Activated CD4-positive, alpha-beta T cell treated with anti-CD3 and anti-CD28 coated beads, Interleukin-2, amount 50 U/mL, for 24 hours (primary cell): ENCODE results near the gene SPAG16.

Source experiments
- DNase-seq, 2 donors: peaks; one replicate each; pipeline ENCODE4 v3.0.0-alpha.2; 2020; ENCODE audit warnings: low read depth in 1 of 2, low spot score in 1 of 2

SPAG16 gene

GRCh38 chr2:214358506-214358905 lies 1074.2 kb downstream of the SPAG16 start:
- DNase-seq: no peak

DNA sequence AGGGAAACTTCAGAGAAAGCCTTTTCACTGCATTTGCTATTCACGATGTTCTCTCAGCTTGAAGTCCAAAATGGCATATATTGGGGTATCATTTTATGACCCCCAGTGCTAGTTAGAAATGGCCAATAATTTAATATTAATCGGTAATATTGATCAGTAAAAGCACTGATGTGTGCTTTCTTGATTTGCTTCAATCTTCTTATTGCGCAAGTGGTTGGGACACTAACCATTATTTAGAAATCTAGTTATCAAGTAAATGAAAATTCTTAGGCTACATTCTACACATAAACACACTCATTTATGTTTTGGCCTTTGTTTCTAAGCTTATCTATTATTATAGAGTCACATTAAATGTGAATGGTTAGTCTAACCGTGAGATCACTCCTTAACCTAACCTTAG lies 1076.9 kb downstream of the SPAG16 start:
- no peak for DNase-seq

DNA sequence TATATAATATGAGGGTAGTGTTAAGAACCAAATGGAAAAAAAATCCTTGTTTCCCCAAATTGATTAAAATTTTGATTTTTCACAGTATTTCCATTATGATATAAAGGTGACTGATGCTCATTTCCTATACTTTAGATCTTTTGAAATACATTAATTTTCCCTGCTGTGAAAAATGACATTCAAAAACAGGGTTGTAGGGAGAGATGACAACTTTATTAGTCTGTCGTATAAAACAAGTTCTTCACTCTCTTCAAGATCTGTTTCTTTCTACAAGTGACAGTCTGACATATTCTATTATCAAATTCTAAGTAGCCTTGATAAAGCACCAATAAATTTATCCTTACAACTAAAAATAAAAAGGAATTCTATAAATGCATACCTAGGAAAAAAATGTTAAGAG lies 1081.3 kb downstream of the SPAG16 start:
- DNase-seq: no peak

DNA sequence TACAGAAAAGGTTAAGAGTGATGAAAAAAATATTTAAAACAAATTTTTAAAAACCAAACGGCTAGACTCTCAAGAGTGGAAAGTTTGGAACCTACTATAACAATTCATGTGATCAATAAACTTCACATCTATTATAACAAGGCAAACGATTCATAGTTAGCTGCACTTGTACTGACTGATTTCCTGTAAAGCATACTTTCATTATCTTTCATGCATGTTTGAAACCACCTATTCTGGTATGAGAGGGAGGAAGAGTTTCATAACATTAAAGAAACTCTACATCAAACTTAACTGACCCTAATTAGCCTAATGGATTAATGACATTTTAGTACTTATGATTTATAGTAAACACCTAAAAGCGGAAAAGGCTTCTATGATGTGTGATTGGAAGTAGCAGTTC lies 1082.9 kb downstream of the SPAG16 start:
- DNase-seq: no peak

DNA sequence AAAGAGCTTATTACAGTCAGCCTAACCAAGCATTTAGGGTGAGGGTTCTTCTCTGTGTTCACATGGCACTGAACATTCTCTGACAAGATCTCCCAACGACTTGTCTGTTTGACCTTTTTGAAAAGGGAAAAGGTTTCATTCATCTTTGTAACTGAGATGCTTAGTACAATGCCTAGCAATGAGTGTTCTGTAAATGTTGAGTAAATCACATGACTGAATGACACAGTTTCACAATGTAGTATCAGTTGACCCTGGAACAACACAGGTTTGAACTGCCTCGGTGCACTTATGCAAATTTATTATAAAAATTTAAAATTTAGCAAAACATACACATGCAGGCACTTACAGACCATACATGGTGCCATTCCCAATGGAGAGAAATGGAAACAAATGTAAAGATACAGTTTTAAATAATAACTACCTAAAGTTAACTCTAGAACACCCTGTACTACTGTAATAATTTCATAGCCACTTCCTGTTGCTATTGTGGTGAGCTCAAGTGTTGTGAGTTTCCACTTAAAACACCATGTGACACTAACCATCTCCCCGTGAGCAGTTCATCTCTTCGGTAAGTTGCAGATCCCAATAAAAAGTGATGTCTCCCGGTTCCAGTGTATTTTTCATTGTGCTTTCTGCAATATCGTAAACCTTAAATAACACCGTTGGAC lies 1092.5 kb downstream of the SPAG16 start:
- no peak for DNase-seq

DNA sequence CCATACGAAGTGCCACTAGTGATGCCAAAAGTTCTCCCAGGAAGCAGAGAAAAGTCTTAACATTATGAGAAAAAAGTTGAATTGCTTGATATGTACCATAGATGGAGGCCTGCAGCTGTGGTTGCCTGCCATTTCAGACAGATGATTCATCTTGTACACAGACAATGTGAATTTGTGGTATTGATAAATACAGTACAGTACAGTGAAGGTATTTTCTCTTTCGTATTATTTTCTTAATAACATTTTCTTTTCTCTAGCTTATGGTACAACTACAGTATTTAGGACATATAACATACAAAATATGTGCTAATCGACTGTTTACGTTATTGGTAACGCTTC lies 1093.0 kb downstream of the SPAG16 start:
- DNase-seq: no peak

DNA sequence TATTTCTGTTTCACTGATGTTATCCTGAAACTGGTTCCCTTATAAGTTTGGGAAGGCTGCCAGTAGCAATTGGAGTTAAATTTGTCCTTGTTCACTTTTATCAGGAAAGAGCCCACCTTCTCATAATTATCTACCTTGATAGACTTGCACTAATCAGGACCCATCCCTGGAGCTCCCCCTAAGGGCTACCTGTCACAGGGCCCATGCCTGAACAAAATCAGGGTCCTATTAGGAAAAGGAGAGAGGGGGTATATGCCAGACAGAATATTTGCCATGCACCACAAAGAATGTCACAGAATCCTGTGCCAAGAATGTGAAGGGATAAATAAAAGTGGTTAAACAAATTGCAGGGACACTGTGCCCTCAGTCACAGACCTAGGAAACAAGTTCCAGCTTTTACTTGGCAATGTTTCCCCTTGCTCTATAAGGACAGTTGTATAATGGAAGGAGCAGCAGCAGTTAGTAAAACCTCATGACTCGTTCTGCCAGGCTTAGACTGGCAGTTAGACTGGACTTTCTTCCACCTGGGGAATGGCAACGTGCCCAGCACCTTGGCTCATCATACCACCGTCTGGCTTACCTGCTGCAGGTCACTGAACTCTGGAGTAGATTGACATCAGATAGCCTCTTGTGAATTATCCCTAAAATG lies 1094.3 kb downstream of the SPAG16 start:
- DNase-seq: no peak

DNA sequence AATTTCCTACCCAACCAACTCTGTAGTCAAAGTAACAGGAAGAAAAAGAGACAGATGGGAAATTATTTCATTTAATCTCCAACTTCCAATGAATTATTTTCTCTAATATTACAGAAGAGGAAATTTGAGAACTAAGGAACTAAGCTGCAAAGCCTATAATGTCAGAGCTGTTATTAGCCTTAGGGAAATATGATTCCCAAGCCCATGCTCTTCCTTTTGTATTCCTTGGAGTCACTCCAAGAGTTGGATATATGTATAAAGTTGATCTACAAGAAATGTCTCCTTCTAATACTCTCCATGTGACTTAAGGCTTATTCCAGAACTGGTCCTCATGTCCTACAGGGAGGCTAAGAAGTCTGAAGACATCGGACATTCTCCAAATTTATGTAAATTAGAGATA lies 1095.0 kb downstream of the SPAG16 start:
- no peak for DNase-seq

DNA sequence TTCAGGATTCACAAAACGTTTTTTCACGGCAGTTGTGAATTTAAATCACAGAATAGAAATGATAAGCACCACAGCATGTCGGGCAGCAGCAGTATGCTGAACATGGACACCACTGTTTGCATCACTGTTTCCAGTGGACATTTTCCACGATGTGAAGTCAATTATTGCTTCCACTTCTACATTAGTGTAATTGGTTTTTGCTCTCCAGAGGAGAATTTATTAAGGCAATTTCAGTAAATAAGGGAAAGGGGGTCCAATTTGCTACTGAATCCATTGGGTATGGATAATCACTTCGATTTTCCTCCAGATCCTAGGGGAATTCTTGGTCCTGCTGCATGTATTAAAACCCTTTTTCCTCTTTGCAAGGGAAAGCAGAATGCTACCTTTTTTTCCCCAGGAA lies 1096.4 kb downstream of the SPAG16 start:
- no peak for DNase-seq

- no peak for DNase-seq
These were observed 1098.0 kb downstream of the SPAG16 start for GRCh38 chr2:214382229-214382628.

DNA sequence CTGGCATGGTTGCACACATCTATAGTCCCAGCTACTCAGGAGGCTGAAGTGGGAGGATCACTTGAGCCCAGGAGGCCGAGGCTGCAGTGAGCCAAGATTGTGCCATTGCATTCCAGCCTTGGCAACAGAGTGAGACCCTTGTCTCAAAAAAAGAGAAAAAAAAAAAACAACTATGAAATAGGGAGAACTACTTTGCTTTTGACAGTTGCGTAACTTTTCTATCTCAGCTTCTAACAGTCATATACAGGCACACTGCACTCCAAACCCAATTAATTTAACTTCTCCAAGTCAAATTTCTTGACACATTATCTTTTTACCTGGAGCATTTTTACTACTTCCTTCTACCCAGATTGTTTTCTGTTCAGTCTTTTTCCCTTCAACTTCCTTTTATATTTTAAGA lies 1102.5 kb downstream of the SPAG16 start:
- no peak for DNase-seq

DNA sequence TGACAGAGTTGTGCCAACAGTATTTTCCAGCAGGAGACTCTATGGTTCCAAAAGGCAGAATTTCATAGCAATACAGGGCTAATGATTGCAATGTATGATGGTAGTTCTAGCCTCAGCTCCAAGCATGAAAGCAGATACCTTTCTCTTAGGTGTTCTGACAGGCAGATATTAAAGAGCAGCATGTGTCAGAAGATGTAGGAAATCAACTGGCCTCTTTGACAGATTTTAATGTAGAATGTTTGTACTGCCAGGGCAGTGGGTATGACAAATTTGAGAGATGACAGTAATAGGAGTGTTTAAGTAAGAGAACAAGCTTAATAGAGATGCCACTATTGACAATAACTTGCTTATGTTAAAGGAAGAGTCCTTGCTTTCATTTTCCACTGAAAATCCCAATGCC lies 1105.1 kb downstream of the SPAG16 start:
- DNase-seq: no peak

GRCh38 chr2:214393796-214394195 lies 1109.5 kb downstream of the SPAG16 start:
- no peak for DNase-seq

- DNase-seq: no peak
These were observed 1110.8 kb downstream of the SPAG16 start for GRCh38 chr2:214395040-214395439.

DNA sequence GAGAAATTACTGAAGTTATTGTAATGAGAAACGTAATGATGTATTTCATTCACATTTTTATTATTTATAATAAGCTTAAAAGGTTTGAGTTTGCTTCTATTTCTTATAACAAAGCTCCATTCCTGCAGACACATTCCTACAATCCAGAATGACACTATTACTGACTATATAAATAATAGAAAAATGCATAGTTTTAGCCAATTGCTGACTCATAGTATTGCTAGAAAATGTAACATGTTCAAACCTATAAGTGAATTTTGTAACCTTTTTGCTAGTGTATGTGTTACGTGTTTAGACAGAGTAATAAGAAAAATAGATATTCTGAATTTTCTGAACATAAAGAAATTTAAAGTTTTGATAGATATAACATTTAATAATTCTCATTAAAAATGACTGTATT lies 1117.3 kb downstream of the SPAG16 start:
- no peak for DNase-seq

DNA sequence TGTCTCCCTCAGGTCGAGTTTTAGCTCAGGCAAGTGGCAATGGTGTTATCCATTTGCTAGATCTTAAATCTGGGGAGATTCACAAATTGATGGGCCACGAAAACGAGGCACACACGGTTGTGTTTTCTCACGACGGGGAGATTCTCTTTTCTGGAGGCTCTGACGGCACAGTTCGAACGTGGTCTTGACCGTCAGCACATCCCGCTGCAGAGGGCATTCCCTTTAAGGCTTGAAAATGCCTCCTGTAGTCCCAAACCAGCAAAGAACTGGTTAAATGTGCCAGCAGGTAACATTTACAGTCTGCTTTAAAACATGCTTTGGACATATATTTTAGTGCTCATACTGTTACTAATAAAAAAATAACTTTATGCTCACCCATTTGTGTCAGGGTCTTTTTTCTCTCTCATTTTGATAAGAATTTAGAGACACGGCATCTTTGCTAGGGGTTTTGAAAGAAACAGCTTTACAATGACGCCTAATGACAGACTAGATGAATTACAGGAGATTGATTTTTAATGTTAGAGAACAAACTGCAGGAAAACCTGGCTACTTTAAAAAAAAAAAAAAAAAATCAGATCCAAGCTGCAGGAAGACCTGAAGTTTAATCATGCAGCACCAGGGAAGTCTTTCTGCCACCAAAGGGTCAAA lies 1126.0 kb downstream of the SPAG16 start:
- no peak for DNase-seq

- no peak for DNase-seq
These were observed 1126.8 kb downstream of the SPAG16 start, which contains the start of gene VWC2L for GRCh38 chr2:214410918-214411554. TSS of gene VWC2L (plus strand) at chr2:214411054. CDS start at chr2:214414194, 3,140 bp downstream.

GRCh38 chr2:214412679-214413078 lies 1128.4 kb downstream of the SPAG16 start:
- no peak for DNase-seq

DNA sequence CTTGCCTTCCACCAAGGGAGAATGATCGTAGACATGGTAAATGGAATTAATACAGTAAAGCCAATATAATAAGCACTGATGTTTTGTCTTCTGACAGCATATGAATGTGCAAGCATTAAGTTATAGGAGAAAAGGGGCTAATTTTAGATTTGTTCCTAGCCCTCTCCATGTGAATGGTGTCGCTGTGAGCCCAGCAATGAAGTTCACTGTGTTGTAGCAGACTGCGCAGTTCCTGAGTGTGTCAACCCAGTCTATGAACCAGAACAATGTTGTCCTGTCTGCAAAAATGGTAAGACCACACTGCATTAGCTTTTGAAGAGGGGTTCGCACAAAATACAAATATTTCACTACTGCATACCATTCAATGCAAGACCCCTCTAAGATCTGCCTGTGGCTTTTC lies 1152.2 kb downstream of the SPAG16 start:
- DNase-seq: no peak

GRCh38 chr2:214450118-214450894 lies 1166.0 kb downstream of the SPAG16 start:
- no peak for DNase-seq

DNA sequence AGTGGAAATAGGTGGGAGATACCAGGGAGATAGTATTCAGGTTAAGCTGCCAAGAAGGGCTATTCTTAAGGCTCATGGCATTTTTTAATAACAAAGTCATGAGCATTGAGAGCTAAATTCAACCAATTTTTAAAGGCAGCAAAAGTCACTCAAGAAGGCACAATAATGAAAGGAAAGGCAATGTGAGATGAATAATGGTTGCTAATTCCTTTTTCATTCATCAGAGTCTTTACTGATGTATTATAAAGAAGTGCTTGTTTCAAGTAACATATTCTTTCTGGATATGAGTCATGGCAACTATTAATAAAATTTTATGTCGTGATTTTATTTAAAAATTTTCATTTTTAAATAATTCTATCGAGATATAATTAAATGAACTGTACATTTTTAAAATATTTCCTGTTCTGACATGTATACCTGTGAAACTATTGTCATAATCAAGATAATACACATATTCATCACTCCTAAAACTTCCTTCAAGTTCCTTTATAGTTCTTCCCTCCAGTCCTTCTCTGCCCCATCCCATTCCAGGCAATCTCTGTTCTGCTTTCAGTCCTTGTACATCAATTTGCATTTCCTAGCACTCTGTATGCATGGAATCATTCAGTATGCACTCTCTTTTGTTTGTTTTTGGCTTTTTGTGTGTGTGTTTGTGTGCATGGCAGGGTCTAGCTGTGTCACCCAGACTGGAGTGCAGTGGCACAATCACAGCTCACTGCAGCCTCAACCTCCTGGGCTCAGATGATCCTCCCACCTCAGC lies 1167.4 kb downstream of the SPAG16 start:
- no peak for DNase-seq
